Mammary epithelial cell (primary cell): ENCODE results near the gene KIAA1755.

Experiments
- EZH2 ChIP-seq: IDR thresholded peaks from 2 replicates; pipeline ENCODE4 v1.6.1; 2012; ENCODE audit warnings: low read length, inconsistent platforms, borderline replicate concordance
- TF ChIP-seq, protein P1 (sequence below), 2 donors: IDR thresholded peaks in 1 of 2; conservative IDR thresholded peaks in 1 of 2; 2 replicates each; pipeline ENCODE4 v1.5.1; 2011 to 2012; ENCODE audit warnings: inconsistent platforms in 2 of 2, low read length in 2 of 2, mild to moderate bottlenecking in 2 of 2, control low read depth in 1 of 2, low read depth in 1 of 2; ENCODE audit not compliant: insufficient read depth in 1 of 2; ENCODE audit errors: extremely low read depth in 1 of 2

DNA sequence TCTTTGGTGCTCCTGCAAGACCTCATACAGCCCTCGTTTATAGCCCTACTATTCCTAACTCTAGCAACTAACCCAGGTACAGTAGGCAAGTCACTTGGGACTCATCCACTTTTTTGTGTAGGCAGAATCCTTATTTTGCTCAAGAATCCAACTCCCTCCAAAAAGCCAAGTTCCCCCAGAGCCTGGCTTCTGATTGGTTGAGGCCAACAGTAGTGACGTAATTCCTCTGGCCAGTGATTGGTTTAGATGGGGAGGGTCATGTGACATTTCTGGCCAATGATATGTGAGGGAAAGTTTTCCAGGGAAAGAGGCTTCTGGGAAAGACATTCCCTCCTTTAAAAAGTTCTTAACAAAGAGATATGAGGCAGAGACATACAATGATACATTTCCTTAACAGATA is 32.1 kb downstream of the KIAA1755 start:
- TF ChIP-seq, protein P1, sequence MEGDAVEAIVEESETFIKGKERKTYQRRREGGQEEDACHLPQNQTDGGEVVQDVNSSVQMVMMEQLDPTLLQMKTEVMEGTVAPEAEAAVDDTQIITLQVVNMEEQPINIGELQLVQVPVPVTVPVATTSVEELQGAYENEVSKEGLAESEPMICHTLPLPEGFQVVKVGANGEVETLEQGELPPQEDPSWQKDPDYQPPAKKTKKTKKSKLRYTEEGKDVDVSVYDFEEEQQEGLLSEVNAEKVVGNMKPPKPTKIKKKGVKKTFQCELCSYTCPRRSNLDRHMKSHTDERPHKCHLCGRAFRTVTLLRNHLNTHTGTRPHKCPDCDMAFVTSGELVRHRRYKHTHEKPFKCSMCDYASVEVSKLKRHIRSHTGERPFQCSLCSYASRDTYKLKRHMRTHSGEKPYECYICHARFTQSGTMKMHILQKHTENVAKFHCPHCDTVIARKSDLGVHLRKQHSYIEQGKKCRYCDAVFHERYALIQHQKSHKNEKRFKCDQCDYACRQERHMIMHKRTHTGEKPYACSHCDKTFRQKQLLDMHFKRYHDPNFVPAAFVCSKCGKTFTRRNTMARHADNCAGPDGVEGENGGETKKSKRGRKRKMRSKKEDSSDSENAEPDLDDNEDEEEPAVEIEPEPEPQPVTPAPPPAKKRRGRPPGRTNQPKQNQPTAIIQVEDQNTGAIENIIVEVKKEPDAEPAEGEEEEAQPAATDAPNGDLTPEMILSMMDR (conservative IDR thresholded peaks at IDR 0.05 in 1 of 2, IDR thresholded peaks at IDR 0.05 in 1 of 2; ENCODE audit: extremely low read depth in 1 of 2, insufficient read depth in 1 of 2, low read depth in 1 of 2, low read length in 2 of 2): no peak
- TF ChIP-seq EZH2: no peak
